WTC11 (cell line): ENCODE results near the gene C5orf24. TPM values are rescaled to one million over a fixed set of nuclear protein-coding genes. Genes with fewer than 3 reads are reported as not detected.
"Not testable (repeated sequence)": the region's sequence is repeated elsewhere in the genome, so short reads cannot be mapped to it uniquely, and the experiment has no call there.

Experiments
- ATAC-seq: fragments of 200-7000 bp; cut with Tn5 transposase; 2 replicates; pipeline ENCODE4 v1.10.0; 2021; ENCODE audit warnings: mild to moderate bottlenecking, moderate library complexity
- CTCF ChIA-PET: fragments of 300-600 bp; sonication (Branson Sonifier 250); formaldehyde crosslinking; loops from one replicate; lab custom pipeline; 2021; ENCODE audit warnings: antibody characterized with exemption; lab: Charles Lee
- POLR2A ChIA-PET: fragments of 350-600 bp; sonication (Branson Sonifier 250); formaldehyde crosslinking; loops from one replicate; lab custom pipeline; 2021; ENCODE audit warnings: antibody characterized with exemption; lab: Charles Lee
- DNase-seq: peaks from one replicate; pipeline ENCODE4 v3.0.0; 2021; ENCODE audit warnings: low spot score
- H3K27ac Mint-ChIP-seq: 2 replicates; pipeline ENCODE4 v1.8.0; 2021; ENCODE audit warnings: mixed read lengths
- H3K27me3 Mint-ChIP-seq: 2 replicates; pipeline ENCODE4 v1.8.0; 2021; ENCODE audit warnings: low read depth, mild to moderate bottlenecking, moderate library complexity, mixed read lengths
- H3K36me3 Mint-ChIP-seq: 2 replicates; pipeline ENCODE4 v1.8.0; 2021; ENCODE audit warnings: mixed read lengths
- H3K4me1 Mint-ChIP-seq: 2 replicates; pipeline ENCODE4 v1.8.0; 2022; ENCODE audit warnings: mixed read lengths
- H3K4me3 Mint-ChIP-seq: 2 replicates; pipeline ENCODE4 v1.8.0; 2021; ENCODE audit warnings: mild to moderate bottlenecking, moderate library complexity, mixed read lengths
- H3K9me3 Mint-ChIP-seq: 2 replicates; pipeline ENCODE4 v1.8.0; 2021; ENCODE audit warnings: mixed read lengths
- ATF6 ChIP-seq: sonication (generic); formaldehyde crosslinking; IDR thresholded peaks from 2 replicates; pipeline ENCODE4 v1.8.1; 2023; ENCODE audit warnings: mild to moderate bottlenecking, missing genetic modification reagents
- CREB1 ChIP-seq: sonication (generic); formaldehyde crosslinking; IDR thresholded peaks from 2 replicates; pipeline ENCODE4 v1.8.0; 2023; ENCODE audit warnings: mild to moderate bottlenecking, missing genetic modification reagents
- E2F5 ChIP-seq: sonication (generic); formaldehyde crosslinking; IDR thresholded peaks from 2 replicates; pipeline ENCODE4 v1.8.1; 2022; ENCODE audit warnings: mild to moderate bottlenecking, moderate library complexity, missing genetic modification reagents
- ERG ChIP-seq: fragments of 250-450 bp; sonication (Bioruptor Pico); IDR thresholded peaks from 2 replicates; pipeline ENCODE4 v1.8.0; 2021; ENCODE audit warnings: mild to moderate bottlenecking
- FOXK1 ChIP-seq: sonication (generic); formaldehyde crosslinking; IDR thresholded peaks from 2 replicates; pipeline ENCODE4 v1.8.0; 2022; ENCODE audit warnings: mild to moderate bottlenecking, moderate library complexity, missing genetic modification reagents
- FOXP1 ChIP-seq: sonication (generic); formaldehyde crosslinking; IDR thresholded peaks from 2 replicates; pipeline ENCODE4 v1.8.0; 2022; ENCODE audit warnings: missing genetic modification reagents, mild to moderate bottlenecking, moderate library complexity, borderline replicate concordance
- RELA ChIP-seq: sonication (generic); formaldehyde crosslinking; IDR thresholded peaks from 2 replicates; pipeline ENCODE4 v1.8.1; 2022; ENCODE audit warnings: missing genetic modification reagents, mild to moderate bottlenecking, borderline replicate concordance
- ZNF121 ChIP-seq: sonication (generic); formaldehyde crosslinking; IDR thresholded peaks from 2 replicates; pipeline ENCODE4 v1.8.0; 2023; ENCODE audit warnings: missing genetic modification reagents
- ZNF512 ChIP-seq: sonication (generic); formaldehyde crosslinking; IDR thresholded peaks from 2 replicates; pipeline ENCODE4 v1.8.1; 2022; ENCODE audit warnings: missing genetic modification reagents, borderline replicate concordance
- total RNA-seq: library from RNA; stranded (reverse); gene quantifications from 3 replicates; pipeline ENCODE4 v1.2.3, GENCODE V29; 2021
- TF ChIP-seq, protein P1 (sequence below): sonication (generic); formaldehyde crosslinking; IDR thresholded peaks from 2 replicates; pipeline ENCODE4 v1.8.0; 2022; ENCODE audit warnings: mild to moderate bottlenecking, missing genetic modification reagents
- TF ChIP-seq, protein P2 (sequence below): fragments of 250-450 bp; sonication (Bioruptor Pico); IDR thresholded peaks from 2 replicates; pipeline ENCODE4 v1.9.0; 2021; ENCODE audit warnings: mild to moderate bottlenecking
- TF ChIP-seq, protein P3 (sequence below): fragments of 250-450 bp; sonication (Bioruptor Pico); IDR thresholded peaks from 2 replicates; pipeline ENCODE4 v1.9.0; 2021; ENCODE audit warnings: mild to moderate bottlenecking
- TF ChIP-seq, protein P4 (sequence below): sonication (generic); formaldehyde crosslinking; IDR thresholded peaks from 2 replicates; pipeline ENCODE4 v1.8.1; 2023; ENCODE audit warnings: mild to moderate bottlenecking, moderate library complexity, missing genetic modification reagents

Gene C5orf24
- total RNA-seq, 1 experiment from 2014 or later, result 15.7 TPM

DNA sequence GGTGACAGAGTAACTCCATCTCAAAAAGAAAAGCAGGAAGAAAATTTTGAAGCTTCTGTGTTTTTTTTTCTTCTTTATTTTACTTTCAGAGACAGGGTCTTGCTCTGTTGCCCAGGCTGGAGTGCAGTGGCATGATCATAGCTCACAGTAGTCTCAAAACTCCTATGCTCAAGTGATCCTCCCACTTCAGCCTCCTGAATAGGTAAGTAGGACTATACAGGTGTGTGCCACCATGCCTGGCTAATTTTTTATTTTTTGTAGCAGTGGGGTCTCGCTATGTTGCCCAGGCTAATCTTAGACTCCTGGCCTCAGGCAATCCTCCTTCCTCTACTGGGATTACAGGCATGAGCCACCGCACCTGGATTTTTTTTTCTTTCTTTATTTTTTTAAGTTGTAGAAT lies 10.1 kb upstream of the C5orf24 start:
- POLR2A ChIA-PET, result no interaction called here
- Mint-ChIP-seq H3K4me3 (no peak overlapping the region), H3K27me3 (no peaks in the 10 kb centered on the region), H3K27ac (no peak overlapping the region), H3K36me3 (peaks cover 46% of the 10 kb centered on the region), H3K9me3 (no peaks in the 10 kb centered on the region), H3K4me1 (no peaks in the 10 kb centered on the region)
- peak; percentile 25; the same call in 1 of the 2 replicates for TF ChIP-seq ZNF121 (CRISPR knock-in tag)
- TF ChIP-seq, protein P1, sequence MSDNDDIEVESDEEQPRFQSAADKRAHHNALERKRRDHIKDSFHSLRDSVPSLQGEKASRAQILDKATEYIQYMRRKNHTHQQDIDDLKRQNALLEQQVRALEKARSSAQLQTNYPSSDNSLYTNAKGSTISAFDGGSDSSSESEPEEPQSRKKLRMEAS (CRISPR knock-in tag), result no peak
- TF ChIP-seq ERG (CRISPR knock-in tag), result no peak
- CTCF ChIA-PET, result no interaction called here
- ATAC-seq, result no peak
- no peak for DNase-seq

GRCh38 chr5:134837530-134838181 lies 8.1 kb upstream of the C5orf24 start:
- Mint-ChIP-seq H3K27me3 (no peaks in the 10 kb centered on the region), H3K4me3 (no peak overlapping the region)
- no peak for ATAC-seq
- POLR2A ChIA-PET, result no interaction called here
- TF ChIP-seq FOXK1 (no peak), CREB1 (CRISPR knock-in tag) (no peak), E2F5 (CRISPR knock-in tag) (no peak), FOXP1 (CRISPR knock-in tag) (no peak)
- TF ChIP-seq, protein P2, sequence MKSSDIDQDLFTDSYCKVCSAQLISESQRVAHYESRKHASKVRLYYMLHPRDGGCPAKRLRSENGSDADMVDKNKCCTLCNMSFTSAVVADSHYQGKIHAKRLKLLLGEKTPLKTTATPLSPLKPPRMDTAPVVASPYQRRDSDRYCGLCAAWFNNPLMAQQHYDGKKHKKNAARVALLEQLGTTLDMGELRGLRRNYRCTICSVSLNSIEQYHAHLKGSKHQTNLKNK (CRISPR knock-in tag), result no peak
- TF ChIP-seq, protein P1 (CRISPR knock-in tag), result no peak
- TF ChIP-seq, all 79 proteins: peak for 0
- Mint-ChIP-seq H3K27ac (no peak overlapping the region), H3K4me1 (no peaks in the 10 kb centered on the region), H3K36me3 (peaks cover 49% of the 10 kb centered on the region), H3K9me3 (no peaks in the 10 kb centered on the region)
- CTCF ChIA-PET, result interaction anchor here (0.6 kb wide), 1 partner anchor 66 kb away, joined by 5 read pairs; no protein-coding TSS in a partner anchor
- DNase-seq, result no peak

DNA sequence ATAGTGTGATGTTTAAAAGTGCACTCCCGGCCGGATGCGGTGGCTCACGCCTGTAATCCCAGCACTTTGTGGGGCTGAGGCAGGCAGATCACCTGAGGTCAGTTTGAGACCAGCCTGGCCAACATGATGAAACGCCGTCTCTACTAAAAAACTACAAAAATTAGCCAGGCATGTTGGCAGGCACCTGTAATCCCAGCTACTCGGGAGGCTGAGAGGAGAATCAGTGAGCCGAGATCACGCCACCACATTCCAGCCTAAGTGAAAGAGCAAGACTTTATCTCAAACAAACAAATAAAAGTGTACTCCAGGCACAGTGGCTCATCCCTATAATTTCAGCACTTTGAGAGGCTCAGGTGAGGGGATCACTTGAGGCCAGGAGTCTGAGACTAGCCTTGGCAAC lies 7.4 kb upstream of the C5orf24 start:
- H3K36me3 Mint-ChIP-seq, result peaks cover 45% of the 10 kb centered on the region

DNA sequence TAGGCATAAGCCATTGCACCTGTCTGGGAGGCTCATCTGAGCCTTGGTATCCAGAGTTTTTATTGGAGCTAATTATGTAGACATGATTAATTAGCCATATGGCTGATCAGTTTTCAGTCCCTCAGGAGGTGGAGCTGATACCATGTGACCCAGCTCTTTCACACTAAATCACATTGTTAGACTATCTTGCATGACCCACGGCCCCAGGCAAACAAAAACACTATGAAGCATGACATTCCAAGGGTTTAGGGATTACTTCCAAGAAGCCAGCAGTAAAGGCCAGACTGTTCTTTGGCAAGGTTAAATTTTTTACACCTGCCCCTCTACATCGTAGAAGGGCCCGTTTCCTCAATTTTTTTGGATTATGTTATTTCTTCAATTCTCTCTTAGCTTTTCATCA lies 5.0 kb upstream of the C5orf24 start:
- no peak for DNase-seq

More for the DNA sequence above, 7.4 kb upstream of the C5orf24 start:
- H3K27ac Mint-ChIP-seq, CTCF ChIA-PET, DNase-seq, H3K9me3 Mint-ChIP-seq, H3K4me3 Mint-ChIP-seq, H3K27me3 Mint-ChIP-seq, POLR2A ChIA-PET, ATAC-seq, H3K4me1 Mint-ChIP-seq: not testable (repeated sequence)

More for the DNA sequence above, 5.0 kb upstream of the C5orf24 start:
- Mint-ChIP-seq H3K4me1 (peaks cover 5% of the 10 kb centered on the region; the same call in 1 of the 2 replicates), H3K9me3 (no peaks in the 10 kb centered on the region), H3K27ac (no peak overlapping the region), H3K27me3 (no peaks in the 10 kb centered on the region), H3K36me3 (peaks cover 30% of the 10 kb centered on the region), H3K4me3 (no peak overlapping the region)
- ChIA-PET POLR2A (no interaction called here), CTCF (no interaction called here)
- TF ChIP-seq ATF6 (CRISPR knock-in tag) (no peak), ZNF121 (CRISPR knock-in tag) (no peak), ZNF512 (CRISPR knock-in tag) (no peak), RELA (no peak)
- TF ChIP-seq, protein P3, sequence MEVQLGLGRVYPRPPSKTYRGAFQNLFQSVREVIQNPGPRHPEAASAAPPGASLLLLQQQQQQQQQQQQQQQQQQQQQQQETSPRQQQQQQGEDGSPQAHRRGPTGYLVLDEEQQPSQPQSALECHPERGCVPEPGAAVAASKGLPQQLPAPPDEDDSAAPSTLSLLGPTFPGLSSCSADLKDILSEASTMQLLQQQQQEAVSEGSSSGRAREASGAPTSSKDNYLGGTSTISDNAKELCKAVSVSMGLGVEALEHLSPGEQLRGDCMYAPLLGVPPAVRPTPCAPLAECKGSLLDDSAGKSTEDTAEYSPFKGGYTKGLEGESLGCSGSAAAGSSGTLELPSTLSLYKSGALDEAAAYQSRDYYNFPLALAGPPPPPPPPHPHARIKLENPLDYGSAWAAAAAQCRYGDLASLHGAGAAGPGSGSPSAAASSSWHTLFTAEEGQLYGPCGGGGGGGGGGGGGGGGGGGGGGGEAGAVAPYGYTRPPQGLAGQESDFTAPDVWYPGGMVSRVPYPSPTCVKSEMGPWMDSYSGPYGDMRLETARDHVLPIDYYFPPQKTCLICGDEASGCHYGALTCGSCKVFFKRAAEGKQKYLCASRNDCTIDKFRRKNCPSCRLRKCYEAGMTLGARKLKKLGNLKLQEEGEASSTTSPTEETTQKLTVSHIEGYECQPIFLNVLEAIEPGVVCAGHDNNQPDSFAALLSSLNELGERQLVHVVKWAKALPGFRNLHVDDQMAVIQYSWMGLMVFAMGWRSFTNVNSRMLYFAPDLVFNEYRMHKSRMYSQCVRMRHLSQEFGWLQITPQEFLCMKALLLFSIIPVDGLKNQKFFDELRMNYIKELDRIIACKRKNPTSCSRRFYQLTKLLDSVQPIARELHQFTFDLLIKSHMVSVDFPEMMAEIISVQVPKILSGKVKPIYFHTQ, result no peak
- TF ChIP-seq, protein P4, sequence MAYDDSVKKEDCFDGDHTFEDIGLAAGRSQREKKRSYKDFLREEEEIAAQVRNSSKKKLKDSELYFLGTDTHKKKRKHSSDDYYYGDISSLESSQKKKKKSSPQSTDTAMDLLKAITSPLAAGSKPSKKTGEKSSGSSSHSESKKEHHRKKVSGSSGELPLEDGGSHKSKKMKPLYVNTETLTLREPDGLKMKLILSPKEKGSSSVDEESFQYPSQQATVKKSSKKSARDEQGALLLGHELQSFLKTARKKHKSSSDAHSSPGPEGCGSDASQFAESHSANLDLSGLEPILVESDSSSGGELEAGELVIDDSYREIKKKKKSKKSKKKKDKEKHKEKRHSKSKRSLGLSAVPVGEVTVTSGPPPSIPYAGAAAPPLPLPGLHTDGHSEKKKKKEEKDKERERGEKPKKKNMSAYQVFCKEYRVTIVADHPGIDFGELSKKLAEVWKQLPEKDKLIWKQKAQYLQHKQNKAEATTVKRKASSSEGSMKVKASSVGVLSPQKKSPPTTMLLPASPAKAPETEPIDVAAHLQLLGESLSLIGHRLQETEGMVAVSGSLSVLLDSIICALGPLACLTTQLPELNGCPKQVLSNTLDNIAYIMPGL (CRISPR knock-in tag), result no peak
- no peak for ATAC-seq
